IPS-NIHi11 (cell line): ENCODE measurements around the gene CSNK1D.
"Not testable (repeated sequence)": the region's sequence is repeated elsewhere in the genome, so short reads cannot be mapped to it uniquely, and the experiment has no call there.

Experiments
- DNase-seq: peaks from one replicate; pipeline ENCODE4 v3.0.0; 2012; ENCODE audit warnings: mixed read lengths, low spot score

CSNK1D gene

DNA sequence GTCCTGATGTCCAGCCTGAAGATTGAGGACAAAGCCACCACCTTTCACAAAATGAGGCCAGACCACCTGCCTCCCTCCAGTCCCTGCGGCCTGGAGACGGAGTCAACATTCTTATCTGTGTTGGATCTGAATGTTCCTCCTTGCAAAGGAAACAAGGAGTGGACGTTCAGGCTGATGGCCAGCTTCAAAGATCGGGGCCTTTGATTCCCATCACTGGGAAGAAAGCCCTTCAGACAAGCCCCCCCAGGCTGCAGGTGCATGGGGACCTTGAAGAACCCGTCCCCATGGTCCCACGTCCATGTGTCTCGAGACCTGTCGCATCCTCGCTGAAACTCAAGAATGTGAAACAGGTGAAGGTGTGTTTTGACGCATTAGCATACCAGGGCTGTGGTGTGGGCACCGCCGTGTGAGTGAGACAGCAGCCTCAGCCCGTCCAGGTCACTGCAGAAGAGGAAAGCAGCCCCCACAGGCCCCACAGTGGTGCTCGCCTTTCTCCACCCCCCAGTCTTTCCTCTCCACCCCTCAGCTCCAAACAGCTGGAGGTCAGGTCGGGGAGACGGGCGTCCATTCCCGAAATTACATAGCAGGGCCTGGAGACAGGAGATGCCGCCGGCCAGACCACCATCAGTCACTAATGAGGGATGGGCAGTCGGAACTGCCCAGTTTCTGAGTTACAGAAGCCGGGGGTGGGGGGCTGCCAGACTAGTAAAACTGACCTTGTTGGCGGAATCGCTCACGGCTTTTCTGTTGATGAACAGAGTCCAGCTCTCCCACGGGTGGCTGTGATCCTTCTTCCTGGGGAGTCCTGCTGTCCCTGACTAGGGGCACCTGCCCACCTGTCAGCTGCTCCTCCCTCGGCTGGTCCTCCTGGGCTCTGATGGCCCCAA is 877 bp upstream of the CSNK1D start:
- DNase-seq = no peak

- DNase-seq = peak; percentile 84
Measured at GRCh38 chr17:82272495-82273326, 789 bp downstream of the CSNK1D start.

DNA sequence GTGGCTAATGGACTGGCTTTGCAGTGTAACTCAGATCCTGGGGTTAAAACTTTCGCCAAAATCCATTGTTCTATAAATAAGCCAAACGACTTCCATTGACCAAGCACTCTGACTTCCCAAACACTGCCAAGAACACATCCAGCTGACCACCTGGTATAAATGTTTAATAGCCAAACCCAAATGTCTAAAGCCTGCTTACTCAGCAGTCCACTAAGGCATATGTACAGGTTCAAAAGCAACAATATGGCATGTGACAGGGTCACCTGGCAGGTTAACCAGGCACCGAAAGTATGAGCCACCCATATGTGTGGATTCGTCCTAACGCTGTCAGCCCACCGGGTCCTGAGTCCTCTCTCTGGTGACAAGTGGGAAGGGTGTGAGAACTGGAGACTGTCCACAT is 2.1 kb downstream of the CSNK1D start:
- DNase-seq = no peak

DNA sequence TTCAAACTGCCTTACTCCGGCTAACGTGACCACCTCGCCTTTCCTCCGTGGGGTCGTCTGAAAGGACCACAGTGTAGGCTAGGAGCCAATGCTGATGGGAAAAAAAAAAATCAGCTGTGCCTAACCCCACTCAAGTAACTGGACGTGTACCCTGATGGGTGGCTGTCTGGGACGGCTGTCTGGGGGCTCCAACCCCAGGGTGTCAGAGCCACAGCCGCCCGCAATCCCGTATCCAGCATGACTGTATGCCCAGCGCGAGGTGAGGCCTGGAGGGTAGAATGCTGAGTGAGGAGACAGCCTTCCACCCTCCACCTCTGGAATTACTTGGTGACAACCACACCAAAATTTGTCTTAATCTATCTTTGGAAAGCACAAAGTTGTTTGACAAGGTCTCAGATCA is 2.8 kb downstream of the CSNK1D start:
- DNase-seq = no peak

DNA sequence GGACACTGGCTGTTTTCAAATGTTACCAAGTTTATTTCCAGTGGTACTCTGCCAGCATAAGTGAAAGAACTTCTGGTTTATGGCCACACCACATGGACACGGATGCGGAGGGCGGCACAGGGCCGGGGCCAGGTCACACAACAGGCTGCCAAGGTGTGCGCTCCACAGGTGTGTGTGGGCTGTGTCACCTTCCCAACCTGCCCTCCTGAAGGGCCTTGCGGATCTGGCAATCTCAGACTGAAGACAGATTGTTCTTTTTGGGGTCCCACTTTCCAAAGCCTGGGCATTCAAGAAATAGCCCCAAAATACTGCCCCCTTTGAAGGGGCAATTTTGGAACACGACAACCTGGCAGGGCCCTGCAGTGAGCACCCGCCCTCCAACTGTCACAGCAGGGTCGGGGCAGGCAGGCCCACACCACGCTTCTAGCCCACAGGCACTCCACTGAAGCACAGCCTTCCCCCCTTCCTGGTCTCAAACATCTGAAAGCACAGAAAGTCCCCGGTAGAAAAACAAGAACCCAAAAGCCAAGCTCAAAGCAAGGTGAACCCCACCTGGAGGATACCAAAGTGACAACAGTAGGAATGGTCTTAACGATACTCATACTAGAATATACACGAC is 3.5 kb downstream of the CSNK1D start:
- no peak for DNase-seq

GRCh38 chr17:82269138-82269881 is 4.2 kb downstream of the CSNK1D start:
- DNase-seq = no peak

DNA sequence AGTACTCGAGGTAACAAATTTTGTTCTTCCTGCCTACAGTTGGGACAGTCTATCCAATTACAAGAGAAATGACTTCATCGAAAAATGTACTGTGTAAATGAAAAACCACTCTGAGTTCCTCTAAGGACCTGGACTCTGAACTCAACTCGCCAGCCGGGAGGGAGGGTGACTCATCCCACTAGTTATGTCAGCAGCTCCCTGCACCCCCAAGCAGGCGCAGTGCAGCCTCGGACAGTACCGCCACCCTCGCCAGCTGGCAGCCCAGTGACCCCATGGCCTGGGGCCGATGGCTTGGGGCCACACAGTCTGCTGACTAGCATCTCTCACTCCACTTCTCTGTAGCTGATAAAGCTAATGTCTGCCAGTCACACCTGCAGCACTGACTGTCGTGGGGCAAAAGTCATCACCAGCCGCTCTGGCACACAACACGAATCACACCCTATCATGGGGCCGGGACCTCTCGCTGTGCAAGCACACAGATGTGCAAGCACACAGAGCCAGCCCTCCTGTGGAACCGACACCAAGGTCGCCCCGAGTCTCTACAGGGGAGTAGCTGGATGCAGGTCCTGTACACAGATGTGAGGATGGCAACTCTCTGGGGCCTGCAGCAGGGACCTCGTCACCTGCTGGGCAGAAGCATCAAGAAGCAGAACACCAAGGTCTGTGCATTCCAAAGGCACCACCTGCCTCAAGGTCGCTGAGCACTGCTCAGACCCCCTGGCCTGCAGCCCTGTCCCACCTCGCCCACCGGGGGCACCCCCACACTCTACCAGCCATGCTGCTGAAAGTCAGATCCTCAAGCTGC is 5.7 kb downstream of the CSNK1D start:
- no peak for DNase-seq

DNA sequence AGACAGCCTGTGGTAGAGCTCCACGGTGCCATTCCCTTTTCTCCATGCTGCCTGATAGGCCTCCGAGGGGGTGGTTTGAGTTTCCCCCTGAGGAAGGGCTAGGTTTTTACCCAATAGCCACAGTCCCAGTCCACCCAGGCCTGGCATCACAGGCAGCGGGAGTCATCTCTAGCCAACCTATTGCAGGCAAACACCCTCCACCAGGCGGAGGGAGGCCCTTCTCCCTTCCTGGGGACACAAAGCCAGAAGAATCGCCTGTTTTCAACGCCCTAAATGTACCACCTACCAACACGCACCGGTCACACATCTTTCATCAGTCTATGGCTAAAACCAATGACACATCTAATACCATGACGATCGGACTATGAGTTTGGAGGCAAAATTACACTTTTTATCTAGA is 7.4 kb downstream of the CSNK1D start:
- DNase-seq = no peak

- DNase-seq = no peak
Measured at GRCh38 chr17:82263641-82264040, 9.9 kb downstream of the CSNK1D start.

DNA sequence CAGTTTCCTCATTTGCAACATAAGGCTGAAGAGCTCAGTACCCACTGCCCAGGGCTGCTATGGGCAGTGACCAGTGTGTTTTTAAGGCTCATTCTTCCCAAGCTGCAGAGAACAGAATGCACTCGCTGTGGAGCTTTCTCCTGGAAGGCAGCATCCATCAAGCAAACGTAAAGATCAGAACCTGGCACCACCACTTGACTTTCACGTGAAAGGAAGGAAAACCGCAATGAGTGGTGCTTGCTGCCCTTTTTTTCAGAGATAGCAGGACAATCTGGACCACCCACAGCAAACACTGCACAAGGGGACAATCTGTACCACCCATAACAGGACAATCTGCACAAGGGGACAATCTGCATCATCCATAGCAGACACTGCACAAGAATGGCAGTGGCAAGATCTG is 11.2 kb downstream of the CSNK1D start:
- DNase-seq = no peak

- DNase-seq = not testable (repeated sequence)
Measured at GRCh38 chr17:82259972-82260961, 13.2 kb downstream of the CSNK1D start.

GRCh38 chr17:82258555-82258954 is 14.9 kb downstream of the CSNK1D start:
- no peak for DNase-seq

GRCh38 chr17:82257473-82257872 is 16.0 kb downstream of the CSNK1D start:
- peak; percentile 65 for DNase-seq

DNA sequence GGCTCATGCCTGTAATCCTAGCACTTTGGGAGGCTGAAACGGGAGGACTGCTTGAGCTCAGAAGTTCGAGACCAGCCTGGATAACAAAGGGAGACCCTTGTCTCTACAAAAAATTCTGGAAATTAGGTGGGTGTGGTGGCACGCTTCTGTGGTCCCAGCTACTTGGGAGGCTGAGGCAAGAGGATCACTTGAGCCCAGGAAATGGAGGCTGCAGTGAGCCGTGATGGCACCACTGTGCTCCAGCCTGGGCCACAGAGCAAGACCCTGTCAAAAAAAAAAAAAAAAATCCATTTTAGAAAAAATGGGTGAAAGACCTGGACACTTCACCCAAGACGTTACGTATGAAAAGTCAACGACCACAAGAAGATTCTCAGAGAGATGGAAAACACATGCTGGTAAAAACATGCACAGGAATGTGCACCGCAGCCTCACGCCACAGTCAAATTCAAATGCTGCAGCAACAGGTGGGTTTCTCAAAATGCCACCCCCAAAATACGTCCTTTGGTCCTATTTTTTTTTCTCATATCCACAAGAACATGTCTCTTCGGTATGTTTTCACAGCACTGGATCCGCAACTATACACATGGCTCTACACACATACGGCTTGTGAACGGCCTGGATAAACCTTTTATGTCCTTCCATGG is 17.1 kb downstream of the CSNK1D start:
- no peak for DNase-seq

DNA sequence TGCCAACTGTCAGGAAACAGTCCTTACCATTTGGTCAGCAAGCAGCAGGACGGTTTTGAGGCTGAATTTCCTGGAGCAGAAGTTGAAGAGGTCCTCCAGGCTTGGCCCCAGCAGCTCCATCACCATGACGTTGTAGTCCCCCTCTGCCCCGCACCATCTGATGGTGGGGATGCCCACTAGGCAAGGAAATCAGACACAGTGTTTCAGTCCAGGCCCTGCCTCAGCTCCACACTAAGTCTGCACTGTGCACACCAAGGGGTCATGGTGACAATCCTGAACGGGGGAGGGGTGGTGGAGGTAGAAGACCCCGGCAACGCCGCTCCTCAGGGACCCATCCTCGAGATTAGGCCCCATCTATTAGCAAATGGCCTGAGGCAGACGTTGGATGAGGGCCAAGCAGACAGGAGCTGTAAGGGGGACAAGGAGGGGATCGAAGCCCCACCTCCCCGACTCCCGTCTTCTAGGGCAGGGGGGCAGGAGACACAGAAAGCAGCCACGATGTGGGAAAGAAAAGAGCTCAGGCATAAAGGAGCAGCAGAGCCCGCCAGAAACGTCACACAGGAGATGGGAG is 18.0 kb downstream of the CSNK1D start:
- no peak for DNase-seq

GRCh38 chr17:82254746-82255145 is 18.8 kb downstream of the CSNK1D start:
- DNase-seq = not testable (repeated sequence)

DNA sequence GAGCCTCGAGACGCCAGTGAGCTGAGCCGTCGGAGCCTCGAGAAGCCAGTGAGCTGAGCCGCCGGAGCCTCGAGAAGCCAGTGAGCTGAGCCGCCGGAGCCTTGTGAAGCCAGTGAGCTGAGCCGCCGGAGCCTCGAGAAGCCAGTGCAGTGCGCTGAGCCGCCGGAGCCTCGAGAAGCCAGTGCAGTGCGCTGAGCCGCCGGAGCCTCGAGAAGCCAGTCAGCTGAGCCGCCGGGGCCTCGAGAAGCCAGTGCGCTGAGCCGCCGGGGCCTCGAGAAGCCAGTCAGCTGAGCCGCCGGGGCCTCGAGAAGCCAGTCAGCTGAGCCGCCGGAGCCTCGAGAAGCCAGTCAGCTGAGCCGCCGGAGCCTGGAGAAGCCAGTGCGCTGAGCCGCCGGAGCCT is 19.4 kb downstream of the CSNK1D start:
- DNase-seq = not testable (repeated sequence)

GRCh38 chr17:82253179-82253544 is 20.3 kb downstream of the CSNK1D start:
- DNase-seq = no peak
